GM04503 (cell line): ENCODE data around the gene CHMP3.
"Not testable (repeated sequence)": the region's sequence is repeated elsewhere in the genome, so short reads cannot be mapped to it uniquely, and the experiment has no call there.

Experiments used
- DNase-seq: peaks from one replicate; pipeline ENCODE4 v3.0.0-alpha.2; 2012; ENCODE audit warnings: low read depth

CHMP3 gene

DNA sequence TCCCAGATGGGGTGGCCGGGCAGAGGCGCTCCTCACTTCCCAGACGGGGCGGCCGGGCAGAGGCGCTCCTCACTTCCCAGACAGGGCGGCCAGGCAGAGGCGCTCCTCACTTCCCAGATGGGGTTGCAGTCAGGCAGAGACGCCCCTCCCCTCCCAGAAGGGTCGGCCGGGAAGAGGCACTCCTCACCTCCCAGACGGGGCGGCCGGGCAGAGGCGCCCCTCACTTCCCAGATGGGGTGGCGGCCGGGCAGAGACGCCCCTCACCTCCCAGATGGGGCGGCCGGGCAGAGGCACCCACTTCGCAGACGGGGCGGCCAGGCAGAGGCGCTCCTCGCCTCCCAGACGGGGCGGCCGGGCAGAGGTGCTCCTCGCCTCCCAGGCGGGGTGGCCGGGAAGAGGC lies 13.8 kb downstream of the CHMP3 start:
- not testable (repeated sequence) for DNase-seq

DNA sequence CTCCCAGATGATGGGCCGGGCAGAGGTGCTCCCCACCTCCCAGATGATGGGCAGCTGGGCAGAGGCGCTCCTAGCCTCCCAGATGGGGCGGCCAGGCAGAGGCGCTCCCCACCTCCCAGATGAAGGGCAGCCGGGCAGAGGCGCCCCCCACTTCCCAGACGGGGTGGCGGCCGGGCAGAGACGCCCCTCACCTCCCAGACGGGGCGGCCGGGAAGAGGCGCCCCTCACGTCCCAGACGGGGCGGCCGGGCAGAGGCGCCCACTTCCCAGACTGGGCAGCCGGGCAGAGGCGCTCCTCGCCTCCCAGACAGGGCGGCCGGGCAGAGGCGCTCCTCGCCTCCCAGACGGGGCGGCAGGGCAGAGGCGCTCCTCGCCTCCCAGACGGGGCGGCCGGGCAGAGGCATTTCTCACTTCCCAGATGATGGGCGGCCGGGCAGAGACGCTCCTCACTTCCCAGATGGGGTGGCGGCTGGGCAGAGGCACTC lies 14.3 kb downstream of the CHMP3 start:
- not testable (repeated sequence) for DNase-seq

DNA sequence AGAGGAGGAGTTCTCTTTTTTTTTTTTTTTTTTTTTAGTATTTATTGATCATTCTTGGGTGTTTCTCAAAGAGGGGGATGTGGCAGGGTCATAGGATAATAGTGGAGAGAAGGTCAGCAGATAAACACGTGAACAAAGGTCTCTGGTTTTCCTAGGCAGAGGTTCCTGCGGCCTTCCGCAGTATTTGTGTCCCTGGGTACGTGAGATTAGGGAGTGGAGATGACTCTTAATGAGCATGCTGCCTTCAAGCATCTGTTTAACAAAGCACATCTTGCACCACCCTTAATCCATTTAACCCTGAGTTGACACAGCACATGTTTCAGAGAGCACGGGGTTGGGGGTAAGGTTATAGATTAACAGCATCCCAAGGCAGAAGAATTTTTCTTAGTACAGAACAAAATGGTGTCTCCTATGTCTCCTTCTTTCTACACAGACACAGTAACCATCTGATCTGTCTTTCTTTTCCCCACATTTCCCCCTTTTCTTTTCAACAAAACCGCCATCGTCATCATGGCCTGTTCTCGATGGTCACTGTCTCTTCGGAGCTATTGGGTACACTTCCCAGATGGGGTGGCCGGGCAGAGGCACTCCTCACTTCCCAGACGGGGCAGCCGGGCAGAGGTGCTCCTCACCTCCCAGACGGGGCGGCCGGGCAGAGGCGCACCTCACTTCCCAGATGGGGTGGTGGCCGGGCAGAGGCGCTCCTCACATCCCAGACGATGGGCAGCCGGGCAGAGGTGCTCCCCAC lies 14.9 kb downstream of the CHMP3 start:
- DNase-seq = not testable (repeated sequence)

DNA sequence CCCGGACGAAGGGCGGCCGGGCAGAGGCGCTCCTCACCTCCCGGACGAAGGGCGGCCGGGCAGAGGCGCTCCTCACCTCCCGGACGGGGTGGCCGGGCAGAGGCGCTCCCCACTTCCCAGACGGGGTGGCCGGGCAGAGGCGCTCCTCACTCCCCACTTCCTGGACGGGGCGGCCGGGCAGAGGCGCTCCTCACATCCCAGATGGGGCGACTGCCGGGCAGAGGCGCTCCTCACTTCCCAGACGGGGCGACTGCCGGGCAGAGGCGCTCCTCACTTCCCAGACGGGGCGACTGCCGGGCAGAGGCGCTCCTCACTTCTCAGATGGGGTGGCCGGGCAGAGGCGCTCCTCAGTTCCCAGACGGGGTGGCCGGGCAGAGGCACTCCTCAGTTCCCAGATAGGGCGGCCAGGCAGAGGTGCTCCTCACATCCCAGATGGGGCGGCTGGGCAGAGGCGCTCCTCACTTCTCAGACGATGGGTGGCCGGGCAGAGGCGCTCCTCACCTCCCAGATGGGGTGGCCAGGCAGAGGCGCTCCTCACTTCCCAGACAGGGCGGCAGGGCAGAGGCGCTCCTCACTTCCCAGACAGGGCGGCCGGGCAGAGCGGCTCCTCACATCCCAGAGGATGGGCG lies 17.8 kb downstream of the CHMP3 start:
- DNase-seq = not testable (repeated sequence)

DNA sequence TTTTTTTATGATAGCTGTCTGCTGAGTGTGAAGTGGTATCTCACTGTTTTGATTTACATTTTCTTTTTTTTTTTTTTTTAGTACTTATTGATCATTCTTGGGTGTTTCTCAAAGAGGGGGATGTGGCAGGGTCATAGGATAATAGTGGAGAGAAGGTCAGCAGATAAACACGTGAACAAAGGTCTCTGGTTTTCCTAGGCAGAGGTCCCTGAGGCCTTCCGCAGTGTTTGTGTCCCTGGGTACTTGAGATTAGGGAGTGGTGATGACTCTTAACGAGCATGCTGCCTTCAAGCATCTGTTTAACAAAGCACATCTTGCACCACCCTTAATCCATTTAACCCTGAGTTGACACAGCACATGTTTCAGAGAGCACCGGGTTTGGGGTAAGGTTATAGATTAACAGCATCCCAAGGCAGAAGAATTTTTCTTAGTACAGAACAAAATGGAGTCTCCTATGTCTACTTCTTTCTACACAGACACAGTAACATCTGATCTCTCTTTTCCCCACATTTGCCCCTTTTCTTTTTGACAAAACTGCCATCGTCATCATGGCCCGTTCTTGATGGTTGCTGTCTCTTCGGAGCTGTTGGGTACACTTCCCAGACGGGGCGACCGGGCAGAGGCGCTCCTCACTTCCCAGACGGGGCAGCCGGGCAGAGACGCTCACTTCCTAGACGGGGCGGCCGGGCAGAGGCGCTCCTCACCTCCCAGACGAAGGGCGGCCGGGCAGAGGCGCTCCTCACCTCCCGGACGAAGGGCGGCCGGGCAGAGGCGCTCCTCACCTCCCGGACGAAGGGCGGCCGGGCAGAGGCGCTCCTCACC lies 18.8 kb downstream of the CHMP3 start:
- DNase-seq = not testable (repeated sequence)

DNA sequence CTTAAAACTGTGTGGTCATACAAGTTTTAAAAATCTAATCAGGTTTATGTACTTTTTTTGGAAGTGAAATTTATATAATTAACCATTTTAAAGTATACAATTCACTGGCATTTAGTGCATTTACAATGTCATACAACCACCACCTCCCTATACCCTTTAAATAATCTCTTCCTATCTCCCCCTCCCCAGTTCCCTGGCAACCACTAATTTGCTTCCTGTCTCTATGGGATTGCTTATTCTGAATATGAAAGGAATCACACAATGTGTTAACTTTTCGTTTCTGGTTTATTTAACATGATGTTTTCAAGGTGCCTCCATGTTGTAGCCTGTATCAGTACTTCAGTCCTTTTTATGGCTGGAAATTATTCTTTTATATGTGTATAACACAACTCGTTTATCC lies 19.4 kb downstream of the CHMP3 start:
- no peak for DNase-seq

DNA sequence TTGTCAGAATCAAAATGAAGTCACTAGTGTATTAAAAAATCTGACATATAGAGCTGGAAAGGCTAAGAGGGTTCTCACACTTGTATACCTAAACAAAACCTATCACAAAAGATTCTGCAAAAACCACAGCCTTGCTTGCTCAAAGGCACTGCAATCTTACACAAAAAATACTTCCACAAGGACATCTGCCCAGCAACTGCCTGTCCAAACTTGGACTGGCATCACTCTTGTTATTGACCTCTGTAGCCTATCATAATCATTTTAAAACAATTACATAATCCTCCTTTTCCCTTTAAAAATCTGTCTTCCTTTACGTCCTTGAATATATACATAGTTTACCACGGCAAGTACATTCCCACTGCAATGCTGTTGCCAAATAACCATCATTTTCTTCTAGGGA lies 19.9 kb downstream of the CHMP3 start:
- DNase-seq = no peak

DNA sequence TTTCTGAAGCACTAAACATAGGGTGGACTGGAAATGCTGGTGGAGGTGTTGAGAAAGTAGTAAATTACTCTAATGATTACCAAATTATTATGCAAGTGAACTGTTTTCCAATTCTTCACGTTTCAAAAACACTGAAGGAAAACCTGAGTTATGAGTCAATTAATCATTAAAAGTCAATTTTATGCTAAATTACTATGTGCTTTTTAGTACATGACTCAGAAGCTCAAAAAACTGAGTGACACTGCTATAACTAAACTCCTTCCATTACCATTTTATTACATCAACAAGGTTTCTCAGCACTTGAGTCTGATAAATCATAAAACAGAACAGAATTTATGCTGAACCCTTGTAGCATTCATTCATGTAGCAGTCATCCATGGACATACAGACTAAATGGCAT lies 20.4 kb downstream of the CHMP3 start:
- DNase-seq = no peak

DNA sequence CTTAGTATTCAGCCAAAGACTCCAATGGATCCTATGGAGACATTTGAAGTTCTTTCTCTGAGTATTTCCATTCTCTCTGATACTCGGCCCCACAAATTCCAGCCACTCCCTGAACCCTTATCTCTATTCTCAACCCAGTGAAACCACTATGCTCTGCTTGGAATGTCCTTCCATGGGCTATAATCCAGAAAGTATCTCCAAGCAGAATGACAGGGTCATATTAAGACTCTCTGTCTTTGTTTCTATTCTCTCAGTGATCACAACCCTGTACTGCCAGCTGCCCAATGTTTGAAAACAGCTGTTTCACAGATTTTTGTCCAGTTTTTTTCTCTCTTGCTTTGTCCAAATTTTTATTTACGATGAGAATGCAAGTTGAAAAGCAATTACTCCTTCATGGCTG lies 21.9 kb downstream of the CHMP3 start:
- no peak for DNase-seq

DNA sequence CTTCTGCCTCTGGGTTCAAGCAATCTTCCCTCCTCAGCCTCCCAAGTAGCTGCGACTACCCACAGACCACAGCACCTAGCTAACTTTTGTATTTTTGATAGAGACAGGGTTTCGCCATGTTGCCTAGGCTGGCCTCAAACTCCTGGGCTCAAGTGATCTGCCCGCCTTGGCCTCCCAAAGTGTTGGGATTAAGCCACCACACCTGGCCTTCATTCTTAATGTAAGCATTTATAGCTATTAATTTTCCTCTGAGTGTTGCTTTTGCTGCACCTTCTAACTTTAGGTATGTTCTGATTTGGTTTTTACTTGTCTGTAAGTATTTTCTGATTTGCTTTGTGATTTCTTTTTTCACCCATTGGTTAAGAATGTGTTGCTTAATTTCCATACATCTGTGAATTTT lies 29.7 kb downstream of the CHMP3 start:
- no peak for DNase-seq

DNA sequence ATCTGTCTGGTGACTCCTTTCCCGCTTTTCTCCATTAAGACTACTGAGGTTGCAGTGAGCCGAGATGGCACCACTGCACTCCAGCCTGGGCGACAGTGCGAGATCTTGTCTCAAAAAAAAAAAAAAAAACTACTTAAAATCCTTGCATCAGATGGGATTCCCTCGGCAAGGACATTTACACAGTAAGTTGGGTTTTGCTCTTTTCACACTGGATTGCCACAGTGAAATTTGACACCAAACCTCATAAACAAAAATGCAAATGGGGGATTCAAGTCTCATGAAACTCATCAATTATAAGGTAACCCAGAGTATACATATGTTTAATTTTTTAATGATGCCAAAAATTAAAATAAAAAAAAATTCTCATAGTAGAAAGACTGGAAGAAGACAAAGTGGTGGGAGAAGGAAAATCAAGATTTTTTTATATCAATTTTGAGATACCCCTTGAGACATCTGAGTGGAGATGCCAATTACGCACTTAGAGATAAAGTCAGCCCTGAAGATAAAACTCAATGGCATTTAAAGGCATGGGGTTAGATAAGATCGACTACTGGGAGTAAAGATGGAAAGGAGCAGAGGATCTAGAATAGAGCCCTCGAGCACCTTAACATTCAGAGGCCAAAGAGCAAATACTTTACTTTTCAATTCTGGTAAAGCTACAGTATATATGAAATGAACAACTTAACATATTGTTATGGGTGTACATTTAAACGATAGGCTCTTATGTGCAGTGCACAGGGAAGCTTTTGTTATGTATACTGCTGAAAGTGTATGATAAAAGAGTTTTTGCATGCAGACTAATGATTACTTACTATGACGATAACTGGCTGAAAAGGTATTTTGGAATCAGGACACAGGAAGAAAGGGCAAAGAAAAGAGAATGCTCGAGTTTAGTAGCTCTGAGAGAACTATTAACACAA lies 37.6 kb downstream of the CHMP3 start:
- DNase-seq = no peak

DNA sequence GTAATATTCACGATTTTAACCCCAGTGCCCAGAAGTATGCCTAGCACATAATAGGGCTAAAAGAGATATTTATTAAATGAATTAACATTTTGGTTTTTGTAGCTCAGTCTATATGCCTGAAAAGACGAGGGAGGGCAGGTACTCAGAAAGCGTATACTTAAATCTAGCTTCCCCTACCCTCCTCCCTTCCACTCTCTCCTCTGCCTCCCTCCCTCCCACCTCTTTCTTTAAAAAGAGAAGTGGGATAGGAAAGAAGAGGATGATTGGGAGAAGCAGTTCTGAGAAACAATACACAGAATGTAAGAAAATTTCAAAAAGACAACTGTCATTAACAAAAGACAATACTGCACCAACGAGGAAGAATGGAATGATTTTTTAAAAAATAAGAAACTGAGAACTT lies 39.8 kb downstream of the CHMP3 start:
- no peak for DNase-seq

DNA sequence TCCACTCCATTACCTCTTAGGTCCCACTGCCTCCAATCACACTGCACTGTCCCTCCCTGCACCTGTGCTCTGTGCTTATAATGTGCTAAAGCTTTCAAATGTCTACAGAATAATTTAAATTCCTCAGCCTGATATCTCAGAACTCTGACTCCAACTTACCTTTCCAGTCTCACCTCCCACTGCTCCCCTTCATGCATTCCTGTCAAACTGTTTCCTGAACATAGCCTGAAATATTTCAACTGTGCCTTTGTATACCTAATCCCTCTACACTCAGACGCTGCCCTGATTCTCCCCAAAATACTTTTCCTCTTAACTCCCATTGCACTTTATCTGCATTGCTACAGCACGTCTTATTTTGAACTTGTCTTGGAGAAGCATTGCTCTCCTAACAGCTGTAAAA lies 40.5 kb downstream of the CHMP3 start:
- no peak for DNase-seq

DNA sequence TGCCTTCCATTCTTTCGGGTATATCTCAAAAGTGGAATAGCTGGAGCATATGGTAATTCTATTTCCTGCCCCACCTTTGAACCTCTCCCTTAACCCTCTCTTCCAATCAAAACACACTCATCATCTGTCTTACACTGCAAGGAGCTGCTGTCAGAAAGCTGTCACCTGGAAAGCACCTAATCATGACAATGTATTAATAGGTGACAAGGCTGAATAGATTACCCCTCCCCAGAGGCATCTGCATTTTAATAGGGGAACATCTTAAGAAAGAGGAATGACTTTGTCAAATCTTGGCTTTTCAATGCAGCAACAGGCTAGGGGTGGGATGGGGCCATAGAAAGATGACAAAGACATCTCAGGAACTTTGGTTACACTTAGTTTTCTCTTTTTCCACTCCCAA lies 41.3 kb downstream of the CHMP3 start:
- no peak for DNase-seq

DNA sequence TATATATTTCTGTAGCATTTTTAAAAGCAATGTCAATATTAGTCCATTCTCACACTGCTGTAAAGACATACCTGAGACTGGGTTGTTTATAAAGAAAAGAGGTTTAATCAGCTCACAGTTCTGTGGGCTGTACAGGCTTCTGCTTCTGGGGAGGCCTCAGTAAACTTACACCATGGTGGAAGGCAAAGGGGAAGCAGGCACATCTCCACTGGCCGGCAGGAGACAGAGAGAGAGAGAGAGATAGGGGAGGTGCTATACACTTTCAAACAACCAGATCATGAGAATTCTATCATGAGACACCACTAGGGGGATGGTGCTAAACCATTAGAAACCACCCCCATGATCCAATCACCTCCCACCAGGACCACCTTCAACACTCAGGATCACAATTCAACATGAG lies 43.1 kb downstream of the CHMP3 start:
- no peak for DNase-seq

DNA sequence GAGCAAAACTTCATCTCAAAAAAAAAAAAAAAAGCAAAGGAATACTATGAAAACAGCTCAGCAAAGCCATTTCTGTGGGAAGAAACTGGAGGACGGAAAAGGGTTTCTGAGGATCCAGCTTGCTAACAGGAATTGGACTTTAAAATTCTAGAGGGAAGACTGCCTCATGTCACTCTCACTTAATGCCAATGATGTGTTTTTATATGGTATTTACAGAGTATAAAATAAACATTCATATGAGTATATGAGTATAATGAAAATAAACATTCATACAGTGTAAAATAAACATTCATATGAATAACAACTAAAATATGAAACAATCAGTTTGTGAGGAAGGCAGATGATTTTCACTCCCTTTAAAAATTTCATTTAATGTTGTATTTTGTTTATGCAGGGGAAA lies 43.9 kb downstream of the CHMP3 start:
- DNase-seq = no peak

DNA sequence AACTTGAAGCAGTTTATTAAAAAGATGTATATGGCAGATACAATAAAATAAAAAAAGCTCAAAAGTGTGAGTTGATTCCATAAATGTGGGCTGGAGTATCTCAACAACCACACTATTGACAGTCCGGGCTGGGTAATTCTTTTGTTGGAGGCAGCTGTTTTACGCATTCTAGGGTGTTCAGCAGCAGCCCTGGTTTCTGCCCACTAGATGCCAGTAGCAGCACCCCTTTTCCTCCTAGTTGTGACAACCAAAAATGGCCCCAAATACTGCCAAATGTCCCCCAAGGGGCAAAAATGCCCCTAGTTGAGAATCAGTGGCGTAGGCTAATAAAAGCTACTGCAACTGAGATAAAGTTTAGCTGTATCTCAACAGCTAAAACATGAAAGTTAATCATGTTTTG lies 44.8 kb downstream of the CHMP3 start:
- DNase-seq = no peak

DNA sequence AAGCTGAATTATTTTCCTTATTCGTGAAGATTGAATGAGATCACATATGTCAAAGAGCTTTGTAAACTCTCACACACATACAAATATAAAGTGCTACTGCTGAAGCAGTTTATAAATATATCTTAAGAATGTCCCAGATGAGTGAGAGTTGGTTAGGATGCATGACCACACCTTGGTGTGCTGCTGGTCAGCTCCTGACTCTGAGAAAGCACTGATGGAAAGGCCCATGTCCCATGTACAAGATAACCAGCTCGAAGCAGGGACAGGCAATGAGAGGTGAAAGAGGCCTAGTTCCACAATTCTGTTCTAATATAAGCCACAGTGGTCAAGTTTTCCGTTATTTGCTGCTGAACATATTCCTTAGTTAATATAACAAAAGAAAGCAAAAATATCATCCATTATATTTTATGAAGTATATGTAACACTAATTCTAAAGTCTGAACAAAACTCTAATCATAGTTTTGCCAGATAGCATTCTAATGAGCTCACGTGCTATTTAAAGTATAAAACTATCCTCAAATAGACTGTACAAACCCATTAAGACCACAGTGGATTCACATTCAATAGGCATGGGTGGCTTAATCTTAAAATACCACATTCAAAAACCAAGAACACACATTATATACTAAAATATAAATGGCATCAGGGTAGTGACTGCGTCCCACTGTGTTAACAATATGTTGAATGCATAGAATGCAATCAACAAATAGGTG lies 49.1 kb downstream of the CHMP3 start:
- no peak for DNase-seq

DNA sequence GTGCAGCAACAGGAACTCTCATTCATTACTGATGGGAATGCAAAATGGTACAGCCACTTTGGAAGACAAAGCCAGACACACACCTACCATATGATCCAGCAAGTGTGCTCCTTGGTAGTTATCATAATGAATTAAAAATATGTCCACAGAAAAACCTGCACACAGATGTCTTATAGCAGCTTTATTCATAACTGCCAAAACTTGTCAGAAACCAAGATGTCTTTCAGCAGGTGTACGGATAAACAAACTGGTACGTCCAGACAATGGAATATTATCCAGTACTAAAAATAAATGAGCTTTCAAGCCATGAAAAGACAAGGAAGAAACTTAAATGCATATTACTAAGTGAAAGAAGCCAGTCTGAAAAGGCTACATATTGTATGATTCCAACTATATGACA lies 50.4 kb downstream of the CHMP3 start:
- DNase-seq = no peak

DNA sequence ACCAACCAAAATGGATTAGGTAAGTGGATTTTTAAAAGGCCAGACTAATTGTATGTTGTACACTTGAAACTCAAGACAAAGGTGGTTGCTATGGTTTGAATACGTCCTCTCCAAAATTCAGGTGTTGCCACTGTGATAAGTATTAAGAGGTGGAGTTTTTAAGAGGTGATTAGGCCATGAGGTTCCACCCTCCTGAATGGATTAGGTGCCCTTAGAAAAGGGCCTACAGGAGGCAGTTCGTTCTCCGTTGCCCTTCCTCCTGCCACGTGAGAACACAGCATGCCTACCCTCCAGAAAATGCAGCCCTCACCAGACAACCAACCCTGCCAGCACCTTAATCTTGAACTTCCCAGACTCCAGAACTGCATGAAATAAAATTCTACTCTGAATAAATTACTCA lies 51.2 kb downstream of the CHMP3 start:
- no peak for DNase-seq

DNA sequence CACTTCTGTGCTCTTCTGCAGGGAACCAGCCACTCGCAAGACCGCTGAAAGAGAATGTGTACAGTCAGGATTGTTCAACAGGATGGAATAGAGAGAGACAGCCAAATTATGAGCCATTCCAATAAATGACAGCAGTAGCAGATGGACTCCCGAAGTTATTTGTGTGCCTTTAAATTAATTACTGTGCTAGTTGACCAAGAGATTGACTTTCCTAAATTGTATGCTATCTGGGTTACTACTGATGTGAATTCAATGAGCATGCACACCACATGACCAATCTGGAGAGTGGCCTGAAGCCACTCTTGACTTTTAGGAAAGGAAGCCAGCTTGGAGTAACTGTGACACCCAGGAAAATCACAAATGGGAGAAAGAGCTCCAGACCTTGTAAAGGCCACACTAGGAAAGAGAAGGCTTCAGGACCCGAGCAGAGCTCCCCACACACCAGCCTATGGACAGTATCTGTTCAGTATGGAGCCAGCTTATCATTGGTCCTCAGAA lies 52.8 kb downstream of the CHMP3 start:
- no peak for DNase-seq
